Measurements from ENCODE around the gene LLCFC1. TPM values are rescaled to one million over a fixed set of nuclear protein-coding genes. Genes with fewer than 3 reads are reported as not detected.
"Not testable (repeated sequence)": the region's sequence is repeated elsewhere in the genome, so short reads cannot be mapped to it uniquely, and the experiment has no call there.

The LLCFC1 gene
- total and polyA plus RNA-seq, 5 donors from 2014 or later: not detected

GRCh38 chr7:142974626-142975025 is 35.3 kb downstream of the LLCFC1 start:
- Mint-ChIP-seq H3K27me3 (peaks cover 40% of the 10 kb centered on the region), H3K4me3 (no peak overlapping the region), H3K36me3 (no peaks in the 10 kb centered on the region), H3K27ac (no peak overlapping the region), H3K4me1 (peaks cover 0 to 3% (median 0%) of the 10 kb centered on the region in 4 donors), H3K9me3 (peaks cover 0 to 8% (median 0%) of the 10 kb centered on the region in 7 donors)
- H3K4me3 ChIP-seq (ENCODE audit: low read depth, low read length): no peak overlapping the region
- H3K9me3 ChIP-seq (ENCODE audit: control insufficient read depth in 2 of 2, low read length in 2 of 2): peaks cover 0 to 4% of the 10 kb centered on the region in 2 experiments
- H3K27me3 ChIP-seq (ENCODE audit: control insufficient read depth, insufficient read depth, low read length): no peaks in the 10 kb centered on the region
- no peak for ATAC-seq (ENCODE audit: low read depth in 2 of 2)
- no peak overlapping the region for H3K27ac ChIP-seq (ENCODE audit: insufficient read depth, low read length, poor library complexity, severe bottlenecking)
- no peaks in the 10 kb centered on the region for H3K36me3 ChIP-seq (ENCODE audit: control insufficient read depth, insufficient read depth, low read length)
- no peak for DNase-seq
- H3K4me1 ChIP-seq (ENCODE audit: control insufficient read depth, insufficient read depth, low read length, poor library complexity, severe bottlenecking): no peaks in the 10 kb centered on the region

DNA sequence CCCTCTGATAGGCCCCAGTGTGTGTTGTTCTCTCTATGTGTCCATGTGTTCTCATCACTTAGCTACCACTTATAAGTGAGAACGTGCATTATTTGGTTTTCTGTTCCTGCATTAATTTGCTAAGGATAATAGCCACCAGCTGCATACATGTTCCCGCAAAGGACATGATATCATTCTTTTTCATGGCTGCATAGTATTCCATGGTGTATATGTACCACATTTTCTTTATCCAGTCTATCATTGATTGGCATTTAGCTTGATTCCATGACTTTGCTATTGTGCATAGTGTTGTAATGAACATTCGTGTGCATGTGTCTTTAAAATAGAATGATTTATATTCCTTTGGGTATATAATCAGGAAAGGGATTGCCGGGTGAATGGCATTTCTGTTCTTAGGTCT is 39.1 kb downstream of the LLCFC1 start:
- peaks cover 0 to 14% (median 2%) of the 10 kb centered on the region in 7 donors for H3K9me3 Mint-ChIP-seq
- not testable (repeated sequence) for H3K36me3 ChIP-seq (ENCODE audit: control insufficient read depth, insufficient read depth, low read length); H3K4me3 Mint-ChIP-seq; H3K27ac ChIP-seq (ENCODE audit: insufficient read depth, low read length, poor library complexity, severe bottlenecking); H3K9me3 ChIP-seq (ENCODE audit: control insufficient read depth in 2 of 2, low read length in 2 of 2); H3K4me1 ChIP-seq (ENCODE audit: control insufficient read depth, insufficient read depth, low read length, poor library complexity, severe bottlenecking); H3K36me3 Mint-ChIP-seq; H3K27ac Mint-ChIP-seq; H3K4me1 Mint-ChIP-seq; DNase-seq; H3K27me3 ChIP-seq (ENCODE audit: control insufficient read depth, insufficient read depth, low read length); ATAC-seq (ENCODE audit: low read depth in 2 of 2); H3K4me3 ChIP-seq (ENCODE audit: low read depth, low read length)
- peaks cover 32% of the 10 kb centered on the region for H3K27me3 Mint-ChIP-seq

GRCh38 chr7:142983825-142984224 is 44.5 kb downstream of the LLCFC1 start:
- peaks cover 0 to 9% (median 2%) of the 10 kb centered on the region in 7 donors for H3K9me3 Mint-ChIP-seq
- no peaks in the 10 kb centered on the region for H3K36me3 Mint-ChIP-seq
- DNase-seq (no peak), ATAC-seq (ENCODE audit: low read depth in 2 of 2) (no peak)
- no peak overlapping the region for H3K4me3 ChIP-seq (ENCODE audit: low read depth, low read length)
- H3K4me3 Mint-ChIP-seq: no peak overlapping the region
- H3K27me3 Mint-ChIP-seq: peaks cover 25% of the 10 kb centered on the region
- no peak overlapping the region for H3K27ac Mint-ChIP-seq
- no peak overlapping the region for H3K27ac ChIP-seq (ENCODE audit: insufficient read depth, low read length, poor library complexity, severe bottlenecking)
- peaks cover 3% of the 10 kb centered on the region for H3K27me3 ChIP-seq (ENCODE audit: control insufficient read depth, insufficient read depth, low read length)
- no peaks in the 10 kb centered on the region for H3K36me3 ChIP-seq (ENCODE audit: control insufficient read depth, insufficient read depth, low read length)
- H3K9me3 ChIP-seq (ENCODE audit: control insufficient read depth in 2 of 2, low read length in 2 of 2): no peaks in the 10 kb centered on the region
- no peaks in the 10 kb centered on the region for H3K4me1 ChIP-seq (ENCODE audit: control insufficient read depth, insufficient read depth, low read length, poor library complexity, severe bottlenecking)
- H3K4me1 Mint-ChIP-seq: no peaks in the 10 kb centered on the region

DNA sequence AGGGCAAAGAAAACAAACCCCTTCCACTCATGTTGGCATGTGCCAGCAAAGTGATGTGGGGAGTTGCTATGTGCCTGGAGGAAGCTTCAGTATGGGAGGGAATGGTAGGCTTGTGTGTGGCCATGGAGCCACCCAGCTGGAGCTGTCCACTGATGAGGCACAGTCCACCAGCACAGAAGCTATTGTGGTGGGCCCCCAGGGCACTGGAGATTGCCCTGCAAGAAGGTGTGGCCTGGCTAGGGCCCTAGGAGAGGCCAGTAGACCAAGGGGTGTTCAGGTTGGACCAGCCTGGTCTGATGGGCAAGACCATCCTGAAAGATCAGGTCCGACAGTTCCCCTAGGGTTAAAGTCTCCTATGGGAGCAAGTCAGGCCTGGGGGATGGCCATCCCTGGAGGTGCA is 45.0 kb downstream of the LLCFC1 start:
- Mint-ChIP-seq H3K4me3 (no peak overlapping the region), H3K9me3 (peaks cover 0 to 8% (median 2%) of the 10 kb centered on the region in 7 donors), H3K27ac (no peak overlapping the region), H3K4me1 (no peaks in the 10 kb centered on the region), H3K36me3 (no peaks in the 10 kb centered on the region), H3K27me3 (peaks cover 25% of the 10 kb centered on the region)
- Histone ChIP-seq H3K27me3 (ENCODE audit: control insufficient read depth, insufficient read depth, low read length) (peaks cover 5% of the 10 kb centered on the region), H3K4me1 (ENCODE audit: control insufficient read depth, insufficient read depth, low read length, poor library complexity, severe bottlenecking) (no peaks in the 10 kb centered on the region), H3K36me3 (ENCODE audit: control insufficient read depth, insufficient read depth, low read length) (no peaks in the 10 kb centered on the region), H3K4me3 (ENCODE audit: low read depth, low read length) (no peak overlapping the region), H3K27ac (ENCODE audit: insufficient read depth, low read length, poor library complexity, severe bottlenecking) (no peak overlapping the region), H3K9me3 (ENCODE audit: control insufficient read depth in 2 of 2, low read length in 2 of 2) (no peaks in the 10 kb centered on the region)
- DNase-seq: no peak
- no peak for ATAC-seq (ENCODE audit: low read depth in 2 of 2)

Other genes with a start within 250 kb of the LLCFC1 start
- gene PRSS1, start 190.0 kb upstream of the LLCFC1 start, total RNA-seq: not detected
- under 1 TPM in 1 of 4 donors, not detected in 3; 0.49 TPM for gene PRSS1, start 190.0 kb upstream of the LLCFC1 start, polyA plus RNA-seq
- gene PRSS2, start 168.5 kb upstream of the LLCFC1 start, total RNA-seq: 0.52 TPM
- 1 to 10 TPM; 1.5 to 3.2 (median 2.7) TPM for gene PRSS2, start 168.5 kb upstream of the LLCFC1 start, polyA plus RNA-seq
- 58.0 TPM for gene EPHB6, start 84.4 kb upstream of the LLCFC1 start, total RNA-seq
- gene EPHB6, start 84.4 kb upstream of the LLCFC1 start, polyA plus RNA-seq: 10 to 100 TPM; 22.4 to 30.4 (median 28.6) TPM
- gene TRPV6, start 53.7 kb upstream of the LLCFC1 start, total RNA-seq: not detected
- gene TRPV6, start 53.7 kb upstream of the LLCFC1 start, polyA plus RNA-seq: under 1 TPM in 2 of 4 donors, not detected in 2; 0.17 to 0.30 TPM
- not detected for gene TRPV5, start 5.7 kb upstream of the LLCFC1 start, total RNA-seq
- gene TRPV5, start 5.7 kb upstream of the LLCFC1 start, polyA plus RNA-seq: not detected
- 1.1 TPM for gene KEL, start 22.9 kb downstream of the LLCFC1 start, total RNA-seq
- not detected for gene KEL, start 22.9 kb downstream of the LLCFC1 start, polyA plus RNA-seq
- not detected for gene OR9A2, start 87.6 kb downstream of the LLCFC1 start, total RNA-seq
- gene OR9A2, start 87.6 kb downstream of the LLCFC1 start, polyA plus RNA-seq: not detected
- not detected for gene OR6V1, start 112.9 kb downstream of the LLCFC1 start, total RNA-seq
- not detected for gene OR6V1, start 112.9 kb downstream of the LLCFC1 start, polyA plus RNA-seq
- not detected for gene PIP, start 192.6 kb downstream of the LLCFC1 start, total RNA-seq
- not detected for gene PIP, start 192.6 kb downstream of the LLCFC1 start, polyA plus RNA-seq
- gene TAS2R39, start 243.9 kb downstream of the LLCFC1 start, total RNA-seq: not detected
- not detected for gene TAS2R39, start 243.9 kb downstream of the LLCFC1 start, polyA plus RNA-seq

All from CD4-positive, CD25-positive, alpha-beta regulatory T cell (primary cell).